WTC11 (cell line): Measurements from ENCODE around the gene RBP3. TPM values are rescaled to one million over a fixed set of nuclear protein-coding genes. Genes with fewer than 3 reads are reported as not detected.

ENCODE experiments used
- ATAC-seq: fragments of 200-7000 bp; cut with Tn5 transposase; 2 replicates; pipeline ENCODE4 v1.10.0; 2021; ENCODE audit warnings: mild to moderate bottlenecking, moderate library complexity
- CTCF ChIA-PET: fragments of 300-600 bp; sonication (Branson Sonifier 250); formaldehyde crosslinking; loops from one replicate; lab custom pipeline; 2021; ENCODE audit warnings: antibody characterized with exemption; lab: Charles Lee
- POLR2A ChIA-PET: fragments of 350-600 bp; sonication (Branson Sonifier 250); formaldehyde crosslinking; loops from one replicate; lab custom pipeline; 2021; ENCODE audit warnings: antibody characterized with exemption; lab: Charles Lee
- DNase-seq: peaks from one replicate; pipeline ENCODE4 v3.0.0; 2021; ENCODE audit warnings: low spot score
- H3K27ac Mint-ChIP-seq: 2 replicates; pipeline ENCODE4 v1.8.0; 2021; ENCODE audit warnings: mixed read lengths
- H3K27me3 Mint-ChIP-seq: 2 replicates; pipeline ENCODE4 v1.8.0; 2021; ENCODE audit warnings: low read depth, mild to moderate bottlenecking, moderate library complexity, mixed read lengths
- H3K36me3 Mint-ChIP-seq: 2 replicates; pipeline ENCODE4 v1.8.0; 2021; ENCODE audit warnings: mixed read lengths
- H3K4me1 Mint-ChIP-seq: 2 replicates; pipeline ENCODE4 v1.8.0; 2022; ENCODE audit warnings: mixed read lengths
- H3K4me3 Mint-ChIP-seq: 2 replicates; pipeline ENCODE4 v1.8.0; 2021; ENCODE audit warnings: mild to moderate bottlenecking, moderate library complexity, mixed read lengths
- H3K9me3 Mint-ChIP-seq: 2 replicates; pipeline ENCODE4 v1.8.0; 2021; ENCODE audit warnings: mixed read lengths
- CREB1 ChIP-seq: sonication (generic); formaldehyde crosslinking; IDR thresholded peaks from 2 replicates; pipeline ENCODE4 v1.8.0; 2023; ENCODE audit warnings: mild to moderate bottlenecking, missing genetic modification reagents
- ETV6 ChIP-seq: sonication (generic); formaldehyde crosslinking; IDR thresholded peaks from 2 replicates; pipeline ENCODE4 v1.8.1; 2022; ENCODE audit warnings: mild to moderate bottlenecking, missing genetic modification reagents
- FOXP4 ChIP-seq: sonication (generic); formaldehyde crosslinking; IDR thresholded peaks from 2 replicates; pipeline ENCODE4 v1.8.0; 2022; ENCODE audit warnings: mild to moderate bottlenecking, missing genetic modification reagents
- GABPB1 ChIP-seq: sonication (generic); formaldehyde crosslinking; IDR thresholded peaks from 2 replicates; pipeline ENCODE4 v1.8.1; 2023; ENCODE audit warnings: mild to moderate bottlenecking, missing genetic modification reagents
- IRF1 ChIP-seq: sonication (generic); formaldehyde crosslinking; IDR thresholded peaks from 2 replicates; pipeline ENCODE4 v1.8.0; 2023; ENCODE audit warnings: missing genetic modification reagents
- IRF2 ChIP-seq: sonication (generic); formaldehyde crosslinking; IDR thresholded peaks from 2 replicates; pipeline ENCODE4 v1.8.0; 2022; ENCODE audit warnings: low read depth, missing genetic modification reagents, borderline replicate concordance
- NFATC4 ChIP-seq: fragments of 250-450 bp; sonication (Bioruptor Pico); IDR thresholded peaks from 2 replicates; pipeline ENCODE4 v1.9.0; 2021; ENCODE audit warnings: mild to moderate bottlenecking
- NFE2L1 ChIP-seq: sonication (generic); formaldehyde crosslinking; IDR thresholded peaks from 2 replicates; pipeline ENCODE4 v1.8.1; 2023; ENCODE audit warnings: missing genetic modification reagents
- NFYB ChIP-seq: sonication (generic); formaldehyde crosslinking; conservative IDR thresholded peaks from 2 replicates; pipeline ENCODE4 v1.8.0; 2022; ENCODE audit warnings: low read depth, missing genetic modification reagents
- SMAD3 ChIP-seq: sonication (generic); formaldehyde crosslinking; IDR thresholded peaks from 2 replicates; pipeline ENCODE4 v1.8.0; 2022; ENCODE audit warnings: missing genetic modification reagents, mild to moderate bottlenecking, borderline replicate concordance
- ZNF121 ChIP-seq: sonication (generic); formaldehyde crosslinking; IDR thresholded peaks from 2 replicates; pipeline ENCODE4 v1.8.0; 2023; ENCODE audit warnings: missing genetic modification reagents
- ZNF232 ChIP-seq: sonication (generic); formaldehyde crosslinking; IDR thresholded peaks from 2 replicates; pipeline ENCODE4 v1.8.0; 2022; ENCODE audit warnings: mild to moderate bottlenecking, missing genetic modification reagents
- ZNF317 ChIP-seq: sonication (generic); formaldehyde crosslinking; IDR thresholded peaks from 2 replicates; pipeline ENCODE4 v1.8.1; 2023; ENCODE audit warnings: low read depth, mild to moderate bottlenecking, moderate library complexity, missing genetic modification reagents, borderline replicate concordance
- ZNF423 ChIP-seq: fragments of 250-450 bp; sonication (Bioruptor Pico); IDR thresholded peaks from 2 replicates; pipeline ENCODE4 v2.1.2; 2022; ENCODE audit warnings: mild to moderate bottlenecking, moderate library complexity
- ZNF671 ChIP-seq: fragments of 250-450 bp; sonication (Bioruptor Pico); IDR thresholded peaks from 2 replicates; pipeline ENCODE4 v1.8.0; 2021; ENCODE audit warnings: mild to moderate bottlenecking
- total RNA-seq: library from RNA; stranded (reverse); gene quantifications from 3 replicates; pipeline ENCODE4 v1.2.3, GENCODE V29; 2021
- TF ChIP-seq, protein P1 (sequence below): sonication (generic); formaldehyde crosslinking; IDR thresholded peaks from 2 replicates; pipeline ENCODE4 v1.8.1; 2023; ENCODE audit warnings: mild to moderate bottlenecking, missing genetic modification reagents, borderline replicate concordance
- TF ChIP-seq, protein P2 (sequence below): sonication (generic); formaldehyde crosslinking; IDR thresholded peaks from 2 replicates; pipeline ENCODE4 v1.8.0; 2022; ENCODE audit warnings: mild to moderate bottlenecking, missing genetic modification reagents
- TF ChIP-seq, protein P3 (sequence below): sonication (generic); formaldehyde crosslinking; IDR thresholded peaks from 2 replicates; pipeline ENCODE4 v1.8.1; 2023; ENCODE audit warnings: mild to moderate bottlenecking, missing genetic modification reagents

The RBP3 gene
- total RNA-seq, 1 experiment from 2014 or later = not detected

DNA sequence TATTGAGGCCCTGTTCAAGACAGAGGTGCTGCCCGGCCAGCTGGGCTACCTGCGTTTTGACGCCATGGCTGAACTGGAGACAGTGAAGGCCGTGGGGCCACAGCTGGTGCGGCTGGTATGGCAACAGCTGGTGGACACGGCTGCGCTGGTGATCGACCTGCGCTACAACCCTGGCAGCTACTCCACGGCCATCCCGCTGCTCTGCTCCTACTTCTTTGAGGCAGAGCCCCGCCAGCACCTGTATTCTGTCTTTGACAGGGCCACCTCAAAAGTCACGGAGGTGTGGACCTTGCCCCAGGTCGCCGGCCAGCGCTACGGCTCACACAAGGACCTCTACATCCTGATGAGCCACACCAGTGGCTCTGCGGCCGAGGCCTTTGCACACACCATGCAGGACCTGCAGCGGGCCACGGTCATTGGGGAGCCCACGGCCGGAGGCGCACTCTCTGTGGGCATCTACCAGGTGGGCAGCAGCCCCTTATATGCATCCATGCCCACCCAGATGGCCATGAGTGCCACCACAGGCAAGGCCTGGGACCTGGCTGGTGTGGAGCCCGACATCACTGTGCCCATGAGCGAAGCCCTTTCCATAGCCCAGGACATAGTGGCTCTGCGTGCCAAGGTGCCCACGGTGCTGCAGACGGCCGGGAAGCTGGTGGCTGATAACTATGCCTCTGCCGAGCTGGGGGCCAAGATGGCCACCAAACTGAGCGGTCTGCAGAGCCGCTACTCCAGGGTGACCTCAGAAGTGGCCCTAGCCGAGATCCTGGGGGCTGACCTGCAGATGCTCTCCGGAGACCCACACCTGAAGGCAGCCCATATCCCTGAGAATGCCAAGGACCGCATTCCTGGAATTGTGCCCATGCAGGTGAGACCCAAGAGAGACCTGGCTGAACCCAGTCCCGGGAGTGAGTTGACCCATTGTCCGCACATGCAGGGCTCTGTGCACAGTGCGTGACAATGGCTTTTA, 2.8 kb downstream of the RBP3 start (continued):
- TF ChIP-seq, protein P1, sequence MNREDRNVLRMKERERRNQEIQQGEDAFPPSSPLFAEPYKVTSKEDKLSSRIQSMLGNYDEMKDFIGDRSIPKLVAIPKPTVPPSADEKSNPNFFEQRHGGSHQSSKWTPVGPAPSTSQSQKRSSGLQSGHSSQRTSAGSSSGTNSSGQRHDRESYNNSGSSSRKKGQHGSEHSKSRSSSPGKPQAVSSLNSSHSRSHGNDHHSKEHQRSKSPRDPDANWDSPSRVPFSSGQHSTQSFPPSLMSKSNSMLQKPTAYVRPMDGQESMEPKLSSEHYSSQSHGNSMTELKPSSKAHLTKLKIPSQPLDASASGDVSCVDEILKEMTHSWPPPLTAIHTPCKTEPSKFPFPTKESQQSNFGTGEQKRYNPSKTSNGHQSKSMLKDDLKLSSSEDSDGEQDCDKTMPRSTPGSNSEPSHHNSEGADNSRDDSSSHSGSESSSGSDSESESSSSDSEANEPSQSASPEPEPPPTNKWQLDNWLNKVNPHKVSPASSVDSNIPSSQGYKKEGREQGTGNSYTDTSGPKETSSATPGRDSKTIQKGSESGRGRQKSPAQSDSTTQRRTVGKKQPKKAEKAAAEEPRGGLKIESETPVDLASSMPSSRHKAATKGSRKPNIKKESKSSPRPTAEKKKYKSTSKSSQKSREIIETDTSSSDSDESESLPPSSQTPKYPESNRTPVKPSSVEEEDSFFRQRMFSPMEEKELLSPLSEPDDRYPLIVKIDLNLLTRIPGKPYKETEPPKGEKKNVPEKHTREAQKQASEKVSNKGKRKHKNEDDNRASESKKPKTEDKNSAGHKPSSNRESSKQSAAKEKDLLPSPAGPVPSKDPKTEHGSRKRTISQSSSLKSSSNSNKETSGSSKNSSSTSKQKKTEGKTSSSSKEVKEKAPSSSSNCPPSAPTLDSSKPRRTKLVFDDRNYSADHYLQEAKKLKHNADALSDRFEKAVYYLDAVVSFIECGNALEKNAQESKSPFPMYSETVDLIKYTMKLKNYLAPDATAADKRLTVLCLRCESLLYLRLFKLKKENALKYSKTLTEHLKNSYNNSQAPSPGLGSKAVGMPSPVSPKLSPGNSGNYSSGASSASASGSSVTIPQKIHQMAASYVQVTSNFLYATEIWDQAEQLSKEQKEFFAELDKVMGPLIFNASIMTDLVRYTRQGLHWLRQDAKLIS (CRISPR knock-in tag) = no peak
- TF ChIP-seq FOXP4 (CRISPR knock-in tag) = no peak
- no peak for TF ChIP-seq NFE2L1 (CRISPR knock-in tag)
- TF ChIP-seq, all 79 proteins: peak for 0

DNA sequence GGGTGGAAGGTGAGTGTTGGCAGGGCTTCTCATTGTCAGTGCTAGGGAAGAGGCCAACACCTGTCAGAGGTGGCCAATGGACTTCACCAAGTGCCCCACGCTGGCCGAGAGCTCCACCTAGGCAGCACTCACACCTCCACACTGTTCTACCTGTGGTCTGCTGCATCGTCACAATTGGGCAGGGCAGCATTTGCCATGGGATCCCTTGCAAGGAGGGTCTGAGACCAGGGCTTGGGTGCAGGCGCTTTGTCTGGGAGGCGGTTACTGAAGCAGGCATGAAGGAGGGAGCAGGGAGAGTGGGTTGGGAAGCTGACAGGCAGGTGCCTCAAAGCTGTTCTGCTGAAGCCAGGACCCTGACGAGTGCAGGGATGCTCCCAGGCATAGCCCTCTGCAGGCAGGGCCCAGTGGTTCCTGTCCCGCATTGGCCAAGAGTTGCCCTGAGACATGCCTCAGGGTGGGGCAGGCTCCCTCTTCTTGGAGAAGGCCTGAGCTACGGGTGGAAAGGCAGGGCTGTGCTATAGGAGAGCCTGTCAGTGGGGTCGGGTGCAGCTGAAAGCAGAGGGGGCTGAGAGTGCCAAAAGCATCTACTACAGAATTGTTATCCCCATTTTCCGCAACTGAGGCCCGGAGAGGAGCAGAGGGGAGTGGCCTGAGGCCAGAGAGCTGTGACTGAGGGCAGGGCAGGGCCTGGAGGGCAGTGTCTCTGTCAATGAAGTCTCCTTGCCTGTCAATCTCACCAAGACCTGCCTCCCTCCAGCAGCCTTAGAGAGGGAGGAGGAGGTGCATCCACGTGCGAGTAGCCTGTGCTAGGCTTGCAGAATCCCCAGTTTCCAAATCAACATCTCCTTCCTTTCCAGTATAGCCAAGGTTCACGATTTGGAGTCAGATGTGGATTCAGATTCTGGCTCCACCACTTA, 4.0 kb downstream of the RBP3 start:
- H3K4me1 Mint-ChIP-seq = no peaks in the 10 kb centered on the region
- no peaks in the 10 kb centered on the region for H3K36me3 Mint-ChIP-seq
- ATAC-seq = peak; percentile 78
- POLR2A ChIA-PET = no interaction called here
- TF ChIP-seq ETV6 (no peak), GABPB1 (CRISPR knock-in tag) (no peak), NFATC4 (CRISPR knock-in tag) (no peak), CREB1 (CRISPR knock-in tag) (no peak)
- TF ChIP-seq, all 79 proteins: peak for 0
- no peak overlapping the region for H3K4me3 Mint-ChIP-seq
- CTCF ChIA-PET = interaction anchor here (1.1 to 3.2 kb wide), 3 partner anchors 10 to 44 kb away, joined by 3 to 14 read pairs (median 10); no protein-coding TSS in a partner anchor
- no peak overlapping the region for H3K27ac Mint-ChIP-seq
- no peaks in the 10 kb centered on the region for H3K9me3 Mint-ChIP-seq
- no peaks in the 10 kb centered on the region for H3K27me3 Mint-ChIP-seq
- DNase-seq = no peak

DNA sequence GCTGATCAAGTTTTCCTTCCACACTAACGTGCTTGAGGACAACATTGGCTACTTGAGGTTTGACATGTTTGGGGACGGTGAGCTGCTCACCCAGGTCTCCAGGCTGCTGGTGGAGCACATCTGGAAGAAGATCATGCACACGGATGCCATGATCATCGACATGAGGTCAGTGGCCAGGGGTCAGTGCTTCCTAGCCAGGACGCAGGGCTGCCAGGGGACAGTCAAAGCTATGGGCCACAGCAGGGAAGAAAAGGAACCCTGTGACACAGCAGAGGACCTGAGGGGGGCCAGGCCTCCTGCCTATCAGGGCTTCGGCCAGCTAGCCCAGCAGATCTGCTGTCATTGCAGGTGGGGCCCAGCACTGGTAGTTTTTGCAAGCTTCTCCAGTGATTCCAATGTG, 5.2 kb downstream of the RBP3 start:
- ChIA-PET POLR2A (no interaction called here), CTCF (interaction anchor here (1.1 to 3.2 kb wide), 4 partner anchors 9 to 35 kb away, joined by 3 to 14 read pairs (median 10); no protein-coding TSS in a partner anchor)
- H3K4me3 Mint-ChIP-seq = no peak overlapping the region
- TF ChIP-seq ZNF317 (CRISPR knock-in tag) (no peak), ZNF121 (CRISPR knock-in tag) (no peak), IRF1 (CRISPR knock-in tag) (no peak), IRF2 (CRISPR knock-in tag) (no peak), ZNF232 (CRISPR knock-in tag) (no peak), ZNF671 (no peak), ZNF423 (no peak), SMAD3 (CRISPR knock-in tag) (no peak), NFYB (CRISPR knock-in tag) (no peak)
- TF ChIP-seq, protein P2, sequence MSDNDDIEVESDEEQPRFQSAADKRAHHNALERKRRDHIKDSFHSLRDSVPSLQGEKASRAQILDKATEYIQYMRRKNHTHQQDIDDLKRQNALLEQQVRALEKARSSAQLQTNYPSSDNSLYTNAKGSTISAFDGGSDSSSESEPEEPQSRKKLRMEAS (CRISPR knock-in tag) = no peak
- TF ChIP-seq, protein P3, sequence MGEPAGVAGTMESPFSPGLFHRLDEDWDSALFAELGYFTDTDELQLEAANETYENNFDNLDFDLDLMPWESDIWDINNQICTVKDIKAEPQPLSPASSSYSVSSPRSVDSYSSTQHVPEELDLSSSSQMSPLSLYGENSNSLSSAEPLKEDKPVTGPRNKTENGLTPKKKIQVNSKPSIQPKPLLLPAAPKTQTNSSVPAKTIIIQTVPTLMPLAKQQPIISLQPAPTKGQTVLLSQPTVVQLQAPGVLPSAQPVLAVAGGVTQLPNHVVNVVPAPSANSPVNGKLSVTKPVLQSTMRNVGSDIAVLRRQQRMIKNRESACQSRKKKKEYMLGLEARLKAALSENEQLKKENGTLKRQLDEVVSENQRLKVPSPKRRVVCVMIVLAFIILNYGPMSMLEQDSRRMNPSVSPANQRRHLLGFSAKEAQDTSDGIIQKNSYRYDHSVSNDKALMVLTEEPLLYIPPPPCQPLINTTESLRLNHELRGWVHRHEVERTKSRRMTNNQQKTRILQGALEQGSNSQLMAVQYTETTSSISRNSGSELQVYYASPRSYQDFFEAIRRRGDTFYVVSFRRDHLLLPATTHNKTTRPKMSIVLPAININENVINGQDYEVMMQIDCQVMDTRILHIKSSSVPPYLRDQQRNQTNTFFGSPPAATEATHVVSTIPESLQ (CRISPR knock-in tag) = no peak
- H3K4me1 Mint-ChIP-seq = no peaks in the 10 kb centered on the region
- DNase-seq (no peak), ATAC-seq (no peak)
- no peak overlapping the region for H3K27ac Mint-ChIP-seq
- no peaks in the 10 kb centered on the region for H3K27me3 Mint-ChIP-seq
- H3K36me3 Mint-ChIP-seq = no peaks in the 10 kb centered on the region
- no peaks in the 10 kb centered on the region for H3K9me3 Mint-ChIP-seq
